ENCODE results near the gene HDAC4.

GRCh38 chr2:239198221-239198620 is 202.6 kb downstream of the HDAC4 start:
- TF ChIP-seq, protein P1, sequence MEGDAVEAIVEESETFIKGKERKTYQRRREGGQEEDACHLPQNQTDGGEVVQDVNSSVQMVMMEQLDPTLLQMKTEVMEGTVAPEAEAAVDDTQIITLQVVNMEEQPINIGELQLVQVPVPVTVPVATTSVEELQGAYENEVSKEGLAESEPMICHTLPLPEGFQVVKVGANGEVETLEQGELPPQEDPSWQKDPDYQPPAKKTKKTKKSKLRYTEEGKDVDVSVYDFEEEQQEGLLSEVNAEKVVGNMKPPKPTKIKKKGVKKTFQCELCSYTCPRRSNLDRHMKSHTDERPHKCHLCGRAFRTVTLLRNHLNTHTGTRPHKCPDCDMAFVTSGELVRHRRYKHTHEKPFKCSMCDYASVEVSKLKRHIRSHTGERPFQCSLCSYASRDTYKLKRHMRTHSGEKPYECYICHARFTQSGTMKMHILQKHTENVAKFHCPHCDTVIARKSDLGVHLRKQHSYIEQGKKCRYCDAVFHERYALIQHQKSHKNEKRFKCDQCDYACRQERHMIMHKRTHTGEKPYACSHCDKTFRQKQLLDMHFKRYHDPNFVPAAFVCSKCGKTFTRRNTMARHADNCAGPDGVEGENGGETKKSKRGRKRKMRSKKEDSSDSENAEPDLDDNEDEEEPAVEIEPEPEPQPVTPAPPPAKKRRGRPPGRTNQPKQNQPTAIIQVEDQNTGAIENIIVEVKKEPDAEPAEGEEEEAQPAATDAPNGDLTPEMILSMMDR (IDR thresholded peaks at IDR 0.05) = no peak
- TF ChIP-seq POLR2AphosphoS5 (IDR thresholded peaks at IDR 0.05) = no peak
- TF ChIP-seq POLR2A (IDR thresholded peaks at IDR 0.05) = no peak
- no peak for TF ChIP-seq EP300 (IDR thresholded peaks at IDR 0.05)
